Measurements from ENCODE around the gene PRSS2.
"Not testable (repeated sequence)": the region's sequence is repeated elsewhere in the genome, so short reads cannot be mapped to it uniquely, and the experiment has no call there.

The PRSS2 gene

DNA sequence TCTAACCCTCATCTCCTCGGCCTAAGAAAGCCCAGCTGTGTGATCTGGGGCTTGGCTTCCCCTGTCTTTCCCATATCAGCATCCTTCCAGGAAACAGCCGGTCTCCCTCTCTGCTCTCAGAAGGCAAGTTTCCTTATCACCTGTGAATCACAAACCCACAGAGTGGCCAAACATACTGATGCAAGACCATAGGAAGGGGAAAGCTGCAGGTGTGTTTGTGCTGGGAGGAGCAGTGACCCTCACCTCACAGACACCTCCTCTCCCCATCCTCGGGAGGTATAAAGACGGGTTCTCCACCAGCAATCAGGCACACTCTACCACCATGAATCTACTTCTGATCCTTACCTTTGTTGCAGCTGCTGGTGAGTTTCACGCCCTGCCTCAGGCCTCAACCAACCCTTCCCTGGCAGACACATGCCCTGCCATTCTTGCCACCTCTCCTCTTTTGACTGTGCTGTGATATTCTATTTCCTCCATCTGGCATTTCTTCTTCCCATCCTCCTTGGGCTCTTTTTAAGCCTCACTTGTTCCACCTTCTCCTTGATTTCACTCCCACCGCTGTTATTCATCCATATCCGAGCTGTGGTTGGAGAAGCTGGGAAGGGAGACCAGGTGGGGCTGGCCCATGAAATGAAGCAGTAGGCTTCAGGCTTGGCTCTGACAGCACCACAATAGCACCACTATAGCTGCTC lies at the start of gene PRSS2:
Gene PRSS2, plus strand, starts transcription at position 310 of the 692 bp plus-strand sequence. Its CDS starts 13 bp downstream, at position 323.
- no peak for DNase-seq (ENCODE audit: low read depth)

DNA sequence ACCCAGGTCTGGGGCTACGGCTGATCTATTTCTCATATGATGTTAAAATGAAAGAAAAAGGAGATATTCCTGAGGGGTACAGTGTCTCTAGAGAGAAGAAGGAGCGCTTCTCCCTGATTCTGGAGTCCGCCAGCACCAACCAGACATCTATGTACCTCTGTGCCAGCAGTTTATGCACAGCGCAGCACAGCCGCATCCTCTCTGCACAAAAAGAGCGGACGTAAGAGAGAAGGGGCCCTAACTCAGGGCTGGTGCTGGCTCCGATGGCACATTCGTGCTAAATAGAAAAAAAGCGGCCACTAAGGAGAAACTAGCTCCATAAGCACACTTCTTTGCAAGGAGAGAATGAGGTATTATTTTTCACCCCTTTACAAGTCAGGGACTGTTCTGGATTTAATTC lies 49.8 kb upstream of the PRSS2 start:
- no peak for DNase-seq (ENCODE audit: low read depth)

DNA sequence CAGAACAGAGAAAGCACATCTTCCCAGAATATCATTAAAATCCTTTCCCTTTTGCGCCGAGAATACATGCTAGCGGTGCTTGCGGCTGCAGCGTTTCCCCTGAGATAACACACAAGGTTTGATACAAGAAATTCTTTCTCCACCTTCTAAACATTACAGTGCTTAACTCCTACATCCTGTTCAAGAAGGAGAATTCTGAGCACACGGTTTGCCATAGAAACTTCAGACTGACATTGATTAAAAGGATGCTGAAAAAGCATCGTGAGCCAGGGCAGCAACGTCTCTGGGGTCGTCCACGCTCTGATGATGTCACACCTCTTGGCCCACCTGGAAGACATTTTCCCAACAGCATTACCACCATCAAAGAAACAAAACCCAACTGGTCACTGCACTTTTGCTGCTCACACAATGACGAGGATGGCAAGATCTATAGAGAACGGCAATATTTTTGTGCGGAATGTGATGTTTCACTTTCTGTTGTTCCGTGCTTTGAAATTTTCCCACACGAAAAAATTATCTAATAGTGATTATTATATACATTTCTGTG lies 48.4 kb upstream of the PRSS2 start:
- no peak for DNase-seq (ENCODE audit: low read depth)

DNA sequence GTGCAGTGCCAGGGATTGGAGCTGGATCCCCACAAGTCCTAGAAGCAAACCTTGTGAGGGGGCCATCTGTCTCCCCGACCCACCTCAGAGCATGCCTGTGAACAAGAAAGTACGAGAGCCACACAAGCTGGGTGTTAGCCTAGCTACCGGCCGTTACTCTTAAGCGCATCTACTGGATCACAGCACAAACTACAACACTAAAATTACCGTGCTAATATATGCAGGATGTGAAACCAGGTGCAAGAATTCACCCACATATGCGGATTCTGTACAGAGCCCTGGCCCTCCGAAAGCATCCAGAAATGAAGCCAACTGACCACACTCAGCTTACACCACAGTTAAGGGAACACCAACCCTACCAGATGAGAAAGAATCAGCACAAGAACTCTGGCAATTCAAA lies 37.5 kb upstream of the PRSS2 start:
- no peak for DNase-seq (ENCODE audit: low read depth)

DNA sequence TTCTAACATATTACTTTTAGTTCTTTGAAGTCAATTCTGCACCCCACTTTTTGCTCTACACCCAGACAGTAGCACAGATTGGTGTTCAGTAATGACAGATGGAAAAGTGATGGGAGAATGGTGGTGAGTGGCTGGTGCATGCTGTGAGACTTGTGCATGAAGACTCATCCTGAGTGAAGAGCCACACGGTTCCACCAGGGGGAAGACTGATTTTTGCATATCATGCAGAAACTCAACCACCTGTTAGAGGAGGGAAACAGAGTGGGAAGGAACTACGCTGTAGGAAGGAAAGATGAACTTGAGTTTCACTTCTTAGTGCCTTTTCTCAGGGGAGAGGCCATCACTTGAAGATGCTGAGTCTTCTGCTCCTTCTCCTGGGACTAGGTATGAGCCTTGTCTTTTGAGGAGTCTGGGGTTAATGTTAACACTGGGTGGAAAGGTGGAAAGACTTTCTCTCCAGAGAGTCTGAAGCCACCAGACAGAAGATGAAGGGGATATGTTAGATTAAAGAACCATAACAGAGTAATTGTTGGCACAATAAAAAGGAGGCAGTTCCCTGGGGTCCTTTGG lies 30.8 kb upstream of the PRSS2 start:
- no peak for DNase-seq (ENCODE audit: low read depth)

DNA sequence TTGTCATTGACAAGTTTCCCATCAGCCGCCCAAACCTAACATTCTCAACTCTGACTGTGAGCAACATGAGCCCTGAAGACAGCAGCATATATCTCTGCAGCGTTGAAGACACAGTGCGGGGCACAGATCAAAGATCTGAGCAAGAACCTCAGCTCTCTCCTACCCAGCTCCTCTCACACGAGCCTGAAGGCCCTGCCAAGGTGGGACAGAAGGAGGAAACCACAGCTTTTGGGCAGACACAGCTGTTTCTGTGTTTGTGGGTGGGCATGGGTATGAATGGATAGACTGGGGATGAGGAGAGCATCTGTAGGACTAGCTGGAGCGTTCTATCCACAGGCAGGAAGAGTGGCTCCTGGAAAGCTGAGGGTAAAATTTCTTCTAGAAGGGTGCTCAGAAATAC lies 30.0 kb upstream of the PRSS2 start:
- no peak for DNase-seq (ENCODE audit: low read depth)

DNA sequence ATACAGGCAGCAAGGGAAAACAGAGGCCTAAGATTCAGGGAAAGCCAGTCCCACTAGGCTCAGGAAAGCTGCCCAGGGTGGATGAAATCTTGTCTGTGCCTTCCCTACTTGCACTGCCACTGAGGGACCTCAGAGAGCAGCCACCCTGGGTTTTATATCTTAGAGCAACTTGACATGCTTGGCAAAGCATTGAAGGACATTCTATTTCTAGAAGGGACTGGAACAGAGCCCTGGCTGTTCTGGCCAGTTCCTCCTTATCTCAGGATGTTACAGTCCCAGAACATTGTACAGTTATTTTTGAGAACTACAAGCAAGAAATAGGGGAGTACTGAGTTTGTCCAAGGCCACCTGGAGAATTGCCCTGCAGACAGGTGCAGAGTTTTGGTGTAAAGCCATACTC lies 28.8 kb upstream of the PRSS2 start:
- not testable (repeated sequence) for DNase-seq (ENCODE audit: low read depth)

DNA sequence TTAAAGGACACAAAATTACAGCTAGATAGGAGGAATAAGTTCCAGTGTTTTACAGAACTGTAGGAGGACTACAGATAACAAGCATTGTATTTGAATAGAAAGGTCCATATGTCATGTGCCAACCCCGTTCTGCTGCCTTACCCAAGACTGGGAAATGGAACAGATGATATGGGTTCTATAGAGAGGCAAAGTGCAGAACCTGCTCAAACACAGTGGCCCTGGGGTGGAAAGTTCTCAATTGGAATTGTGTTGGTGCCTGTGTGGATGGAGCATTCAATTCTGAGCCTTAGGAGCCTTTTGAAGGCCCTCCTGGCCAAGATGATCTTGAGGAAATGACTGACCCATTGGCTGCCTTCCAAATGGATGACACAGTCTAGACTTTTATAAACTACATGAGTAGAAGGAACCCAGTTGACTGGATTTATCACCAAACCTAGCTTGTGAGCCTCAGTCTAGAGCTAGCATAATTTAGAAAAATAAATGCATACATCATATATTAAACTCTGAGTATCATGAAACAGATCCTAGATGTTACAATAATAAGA lies 25.6 kb upstream of the PRSS2 start:
- DNase-seq (ENCODE audit: low read depth): no peak

DNA sequence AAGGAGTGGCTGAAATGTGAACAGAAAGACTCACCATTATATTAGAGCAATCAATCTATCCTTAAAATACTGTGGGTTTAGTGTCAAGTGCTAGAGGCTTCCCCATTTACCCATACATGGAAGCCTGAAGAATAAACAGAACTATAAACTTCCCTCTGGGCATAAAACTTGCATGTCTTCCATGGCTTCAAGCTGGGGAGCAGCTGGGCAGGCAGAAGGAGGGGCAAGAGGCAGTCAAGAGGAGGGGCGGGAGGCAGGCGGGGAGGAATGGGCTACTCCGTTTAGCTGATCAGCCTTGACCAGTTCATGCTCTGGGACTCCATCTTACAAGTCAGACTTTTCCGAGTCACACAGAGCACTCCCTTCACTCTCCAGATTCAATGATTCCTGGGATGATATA lies 25.0 kb upstream of the PRSS2 start:
- DNase-seq (ENCODE audit: low read depth): no peak

DNA sequence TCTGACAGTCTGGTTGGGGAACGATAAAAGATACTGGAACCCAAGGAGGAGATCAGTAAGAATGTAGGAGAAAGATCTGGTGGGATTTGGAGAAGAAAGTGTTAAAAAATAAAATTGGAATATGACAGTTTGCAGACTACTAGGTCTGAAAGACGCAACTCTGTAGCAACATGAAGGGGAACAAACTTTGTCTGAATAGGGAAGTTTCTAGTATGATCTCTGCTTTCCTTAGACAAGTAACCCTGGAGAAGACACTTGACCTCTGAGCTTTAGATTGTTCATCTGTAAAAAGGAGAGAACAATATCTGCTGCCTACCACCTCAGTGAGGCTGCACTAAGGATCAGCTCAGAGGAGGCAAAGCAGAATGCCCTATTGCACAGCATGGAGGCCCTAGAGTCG lies 24.5 kb upstream of the PRSS2 start:
- DNase-seq (ENCODE audit: low read depth): no peak

DNA sequence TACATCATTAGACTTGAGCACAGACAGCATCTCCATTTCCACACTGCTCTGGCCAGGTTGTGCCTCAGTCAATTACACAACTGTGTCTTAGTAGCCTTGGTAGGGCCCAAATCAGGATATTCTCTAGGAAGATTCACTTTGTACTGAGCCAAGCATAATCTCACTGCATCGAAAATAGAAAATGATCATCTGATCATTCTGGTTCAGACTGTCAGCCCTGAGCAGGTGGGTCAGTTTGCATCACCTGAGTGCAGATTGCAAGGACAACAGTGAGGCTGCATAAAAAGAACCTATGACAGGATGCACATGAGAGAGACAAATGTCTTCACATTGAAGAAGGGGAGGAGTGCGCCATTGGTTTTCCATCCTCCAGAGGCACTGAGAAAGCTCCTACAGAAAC lies 22.4 kb upstream of the PRSS2 start:
- not testable (repeated sequence) for DNase-seq (ENCODE audit: low read depth)

DNA sequence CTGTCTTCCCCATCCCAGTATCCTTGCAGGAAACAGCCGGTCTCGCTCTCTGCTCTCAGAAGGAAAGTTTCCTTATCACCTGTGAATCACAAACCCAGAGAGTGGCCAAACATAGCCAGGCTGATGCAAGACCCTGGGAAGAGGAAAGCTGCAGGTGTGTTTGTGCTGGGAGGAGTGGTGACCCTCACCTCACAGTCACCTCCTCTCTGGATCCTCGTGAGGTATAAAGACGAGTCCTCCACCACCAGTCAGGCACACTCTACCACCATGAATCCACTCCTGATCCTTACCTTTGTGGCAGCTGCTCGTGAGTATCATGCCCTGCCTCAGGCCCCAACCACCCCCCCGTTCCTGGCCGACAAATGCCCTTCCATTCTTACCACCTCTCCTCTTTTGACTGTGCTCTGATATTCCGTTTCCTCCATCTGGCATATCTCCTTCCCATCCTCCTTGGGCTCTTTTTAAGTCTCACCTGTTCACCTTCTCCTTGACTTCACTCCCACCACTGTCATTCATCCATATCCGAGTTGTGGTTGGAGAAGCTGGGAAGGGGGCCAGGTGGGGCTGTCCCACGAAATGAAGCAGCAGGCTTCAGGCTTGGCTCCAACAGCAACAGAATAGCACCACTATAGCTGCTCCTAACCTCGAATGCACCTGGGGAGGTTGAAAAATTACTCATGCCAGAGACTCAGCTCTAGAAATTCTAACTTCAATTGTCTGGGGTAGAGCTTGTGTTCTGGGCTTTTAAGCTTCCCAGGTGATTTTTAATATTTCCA lies 21.4 kb upstream of the PRSS2 start, which contains the start of gene PRSS1:
Gene PRSS1, plus strand, starts transcription at position 255 of the 776 bp plus-strand sequence. Its CDS starts 13 bp downstream, at position 268.
- DNase-seq (ENCODE audit: low read depth): no peak

DNA sequence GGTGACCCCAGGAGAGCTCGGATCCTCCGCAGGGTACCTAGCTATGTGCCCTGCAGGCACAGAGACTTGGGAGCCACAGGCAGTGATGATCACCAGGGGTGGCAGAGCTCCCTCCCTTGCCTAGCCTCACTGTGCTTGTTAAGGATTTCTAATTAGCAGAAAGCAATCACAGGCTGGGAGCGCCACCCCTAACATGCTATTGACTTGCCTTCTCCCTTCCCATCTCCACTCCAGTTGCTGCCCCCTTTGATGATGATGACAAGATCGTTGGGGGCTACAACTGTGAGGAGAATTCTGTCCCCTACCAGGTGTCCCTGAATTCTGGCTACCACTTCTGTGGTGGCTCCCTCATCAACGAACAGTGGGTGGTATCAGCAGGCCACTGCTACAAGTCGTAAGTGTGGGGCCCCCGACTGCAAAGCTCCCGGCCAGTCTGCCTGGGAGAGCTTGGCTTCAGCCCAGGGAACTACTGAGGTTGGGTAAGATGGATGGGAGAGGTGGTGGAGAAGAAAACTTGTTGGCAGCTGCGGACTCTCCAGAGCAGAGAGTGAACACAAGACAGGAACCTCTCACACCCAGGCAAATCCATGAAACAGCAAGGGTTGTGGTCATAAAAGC lies 20.3 kb upstream of the PRSS2 start:
- DNase-seq (ENCODE audit: low read depth): no peak

DNA sequence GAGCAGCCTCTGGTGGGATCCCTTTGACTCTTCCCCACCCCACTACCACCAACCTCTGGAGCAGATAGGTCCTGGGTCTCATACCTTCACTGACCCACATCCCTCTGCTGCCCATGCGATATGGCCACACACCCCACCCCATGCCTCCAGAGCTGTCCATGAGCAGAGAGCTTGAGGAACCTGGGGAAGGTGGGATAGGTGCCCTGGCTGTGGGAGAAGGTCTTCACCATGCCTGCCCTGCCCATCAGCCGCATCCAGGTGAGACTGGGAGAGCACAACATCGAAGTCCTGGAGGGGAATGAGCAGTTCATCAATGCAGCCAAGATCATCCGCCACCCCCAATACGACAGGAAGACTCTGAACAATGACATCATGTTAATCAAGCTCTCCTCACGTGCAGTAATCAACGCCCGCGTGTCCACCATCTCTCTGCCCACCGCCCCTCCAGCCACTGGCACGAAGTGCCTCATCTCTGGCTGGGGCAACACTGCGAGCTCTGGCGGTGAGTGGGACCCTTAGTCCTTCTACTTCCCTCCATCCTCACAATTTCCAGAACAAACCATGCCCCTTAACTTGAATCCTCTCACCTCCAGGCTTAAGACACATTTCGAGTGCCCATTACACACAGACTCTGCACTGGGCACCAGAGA lies 19.1 kb upstream of the PRSS2 start:
- DNase-seq (ENCODE audit: low read depth): not testable (repeated sequence)

DNA sequence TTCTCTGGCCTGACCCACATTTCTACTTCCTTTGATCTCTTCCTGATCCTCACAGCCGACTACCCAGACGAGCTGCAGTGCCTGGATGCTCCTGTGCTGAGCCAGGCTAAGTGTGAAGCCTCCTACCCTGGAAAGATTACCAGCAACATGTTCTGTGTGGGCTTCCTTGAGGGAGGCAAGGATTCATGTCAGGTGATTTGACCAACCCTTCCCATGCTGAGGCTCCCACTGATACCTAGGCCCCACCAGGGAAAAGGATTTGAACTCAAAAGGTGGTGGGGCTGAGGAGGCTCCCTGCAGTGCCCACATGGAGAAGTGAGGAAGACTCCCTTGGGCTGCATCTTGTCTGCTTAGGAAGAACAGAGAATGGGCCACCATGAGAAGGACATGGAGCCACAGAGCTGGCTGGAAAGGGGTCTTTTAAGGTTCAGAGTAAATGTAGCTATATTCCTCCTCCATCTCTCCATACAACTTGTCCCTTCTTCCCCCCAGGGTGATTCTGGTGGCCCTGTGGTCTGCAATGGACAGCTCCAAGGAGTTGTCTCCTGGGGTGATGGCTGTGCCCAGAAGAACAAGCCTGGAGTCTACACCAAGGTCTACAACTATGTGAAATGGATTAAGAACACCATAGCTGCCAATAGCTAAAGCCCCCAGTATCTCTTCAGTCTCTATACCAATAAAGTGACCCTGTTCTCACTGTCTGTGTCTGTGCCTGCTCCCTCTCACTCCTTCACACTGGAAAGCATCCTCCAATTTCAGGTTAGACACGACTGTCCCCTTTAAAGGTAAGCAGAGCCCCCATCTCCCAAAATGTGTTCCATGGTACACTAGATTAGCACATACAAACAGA lies 18.2 kb upstream of the PRSS2 start:
- DNase-seq (ENCODE audit: low read depth): no peak

DNA sequence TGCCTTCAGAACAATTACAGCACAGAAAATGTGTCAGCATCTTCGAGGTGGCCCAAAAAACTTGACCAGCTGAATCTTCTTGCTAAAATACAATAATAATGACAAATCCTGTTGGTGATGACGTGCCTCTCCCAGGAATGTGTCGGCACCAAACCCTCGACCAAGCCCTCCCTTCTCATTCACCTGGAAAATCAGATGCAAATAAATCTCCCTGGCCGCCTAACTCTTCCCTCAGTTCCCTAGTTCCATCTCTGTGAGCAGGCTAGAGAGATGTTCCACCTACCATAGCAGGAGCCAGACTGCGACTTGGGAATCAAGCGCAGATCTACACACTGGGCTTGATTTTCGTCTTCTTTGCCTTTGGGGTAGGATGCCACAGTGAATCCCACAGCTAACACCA lies 17.4 kb upstream of the PRSS2 start:
- DNase-seq (ENCODE audit: low read depth): no peak

DNA sequence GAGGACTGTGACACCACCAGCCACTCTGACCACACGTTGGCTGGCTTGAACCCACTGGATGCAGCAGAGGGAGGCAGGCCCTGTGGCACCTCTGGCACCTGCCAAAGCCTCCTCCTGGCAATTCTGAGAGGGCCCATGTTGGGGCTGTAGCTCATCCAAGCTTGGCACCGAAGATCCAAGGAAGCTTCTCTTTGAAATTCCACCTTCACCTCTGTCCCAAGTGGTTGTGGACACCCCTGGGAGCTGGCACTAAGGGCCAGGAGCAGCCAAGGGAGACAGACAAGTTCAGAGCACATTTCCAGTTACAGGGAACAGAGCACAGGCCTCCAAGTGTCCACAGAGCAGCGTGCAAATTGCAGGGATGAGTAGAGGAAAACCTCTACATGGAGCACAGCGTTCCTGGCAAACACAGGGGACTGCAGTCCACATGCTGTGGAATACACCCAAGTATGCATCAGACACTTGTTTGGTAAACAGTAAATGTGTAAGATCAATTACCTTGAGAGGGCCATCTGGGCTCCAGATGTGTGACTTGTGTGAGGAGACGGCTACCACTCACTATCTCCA lies 16.8 kb upstream of the PRSS2 start:
- DNase-seq (ENCODE audit: low read depth): not testable (repeated sequence)

DNA sequence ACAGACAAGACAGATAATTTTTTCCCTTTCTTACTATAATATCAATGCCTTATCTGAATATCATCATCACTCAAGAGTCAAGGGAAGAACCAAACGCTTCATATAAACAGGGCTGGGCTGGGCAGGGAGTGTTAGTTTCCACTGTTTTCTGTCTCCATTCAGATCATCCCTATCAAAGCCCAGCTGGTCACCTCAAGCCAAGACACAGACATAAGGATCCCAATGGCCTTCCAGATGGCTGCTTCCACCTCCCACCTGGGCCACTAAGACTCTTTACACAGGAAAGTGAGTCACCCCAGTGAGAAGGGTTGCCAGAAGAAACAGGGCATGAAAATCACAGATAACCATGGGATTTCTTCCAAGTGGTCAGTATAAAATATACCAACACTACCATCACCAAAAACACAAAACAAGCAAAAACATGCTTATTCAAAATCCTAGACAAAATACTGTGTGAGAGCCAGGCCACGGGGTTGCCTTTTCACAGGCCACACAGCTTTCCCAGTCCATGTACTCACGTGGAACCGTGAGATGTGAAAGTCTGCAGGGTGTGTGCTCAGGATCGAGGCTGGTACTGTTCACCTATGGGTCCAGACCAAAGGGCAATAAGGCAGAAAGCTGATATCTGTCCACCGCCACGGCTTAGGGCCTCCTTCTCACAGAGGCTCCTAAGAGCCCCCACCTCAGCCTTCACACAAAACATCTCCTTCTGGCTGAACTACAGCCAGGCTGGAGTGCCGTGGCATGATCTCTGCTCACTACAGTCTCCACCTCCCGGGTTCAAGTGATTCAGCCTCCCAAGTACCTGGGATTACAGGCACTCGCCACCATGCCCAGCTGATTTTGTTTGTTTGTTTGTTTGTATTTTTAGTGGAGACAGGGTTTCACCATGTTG lies 15.8 kb upstream of the PRSS2 start:
- DNase-seq (ENCODE audit: low read depth): no peak

DNA sequence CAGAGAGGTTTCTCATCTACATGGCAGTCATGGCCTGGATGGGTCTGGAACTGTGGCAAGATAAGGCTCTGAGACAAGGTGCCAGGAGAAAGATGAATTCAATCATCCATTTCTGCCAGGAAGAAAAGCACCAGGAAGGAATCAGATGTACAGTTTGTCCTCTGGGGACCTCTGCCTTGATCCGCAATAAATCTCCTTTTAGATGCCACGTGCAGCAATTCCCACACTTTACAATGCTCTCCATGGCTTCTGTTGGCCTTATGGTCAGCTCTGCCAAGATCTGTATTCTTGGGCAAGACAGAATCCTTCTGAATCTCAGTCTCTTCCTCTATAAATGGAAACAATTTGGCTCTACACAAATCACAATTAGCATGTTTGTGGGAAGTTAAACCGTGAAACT lies 12.5 kb upstream of the PRSS2 start:
- not testable (repeated sequence) for DNase-seq (ENCODE audit: low read depth)
